ENCODE results near the gene PPIF.
A peak's percentile ranks its signal among the peaks of the same experiment; 100 is the strongest.

PPIF gene

DNA sequence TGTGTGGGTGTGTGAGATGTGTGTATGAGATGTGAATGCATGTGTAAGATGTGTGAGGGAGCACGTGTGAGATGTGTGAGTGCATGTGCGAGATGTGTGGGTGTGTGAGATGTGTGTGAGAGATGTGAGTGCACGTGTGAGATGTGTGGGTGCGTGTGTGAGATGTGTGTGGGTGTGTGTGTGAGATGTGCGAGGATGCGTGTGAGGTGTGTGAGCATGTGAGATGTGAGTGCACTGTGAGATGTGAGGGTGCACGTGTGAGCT is 31.0 kb downstream of the PPIF start:
- TF ChIP-seq, protein P1, sequence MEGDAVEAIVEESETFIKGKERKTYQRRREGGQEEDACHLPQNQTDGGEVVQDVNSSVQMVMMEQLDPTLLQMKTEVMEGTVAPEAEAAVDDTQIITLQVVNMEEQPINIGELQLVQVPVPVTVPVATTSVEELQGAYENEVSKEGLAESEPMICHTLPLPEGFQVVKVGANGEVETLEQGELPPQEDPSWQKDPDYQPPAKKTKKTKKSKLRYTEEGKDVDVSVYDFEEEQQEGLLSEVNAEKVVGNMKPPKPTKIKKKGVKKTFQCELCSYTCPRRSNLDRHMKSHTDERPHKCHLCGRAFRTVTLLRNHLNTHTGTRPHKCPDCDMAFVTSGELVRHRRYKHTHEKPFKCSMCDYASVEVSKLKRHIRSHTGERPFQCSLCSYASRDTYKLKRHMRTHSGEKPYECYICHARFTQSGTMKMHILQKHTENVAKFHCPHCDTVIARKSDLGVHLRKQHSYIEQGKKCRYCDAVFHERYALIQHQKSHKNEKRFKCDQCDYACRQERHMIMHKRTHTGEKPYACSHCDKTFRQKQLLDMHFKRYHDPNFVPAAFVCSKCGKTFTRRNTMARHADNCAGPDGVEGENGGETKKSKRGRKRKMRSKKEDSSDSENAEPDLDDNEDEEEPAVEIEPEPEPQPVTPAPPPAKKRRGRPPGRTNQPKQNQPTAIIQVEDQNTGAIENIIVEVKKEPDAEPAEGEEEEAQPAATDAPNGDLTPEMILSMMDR (conservative IDR thresholded peaks at IDR 0.05): no peak

GRCh38 chr10:79378647-79379511 is 31.6 kb downstream of the PPIF start:
- peak overlapping the region; percentile 85 for H3K27ac ChIP-seq
- TF ChIP-seq, protein P1 (conservative IDR thresholded peaks at IDR 0.05): no peak

More for the DNA sequence above, 31.0 kb downstream of the PPIF start:
- H3K27ac ChIP-seq: no peak overlapping the region; the same call in 1 of the 2 replicates

- TF ChIP-seq, protein P1 (conservative IDR thresholded peaks at IDR 0.05): no peak
- peak overlapping the region; percentile 85 for H3K27ac ChIP-seq
Measured at GRCh38 chr10:79379512-79380124, 32.3 kb downstream of the PPIF start.

DNA sequence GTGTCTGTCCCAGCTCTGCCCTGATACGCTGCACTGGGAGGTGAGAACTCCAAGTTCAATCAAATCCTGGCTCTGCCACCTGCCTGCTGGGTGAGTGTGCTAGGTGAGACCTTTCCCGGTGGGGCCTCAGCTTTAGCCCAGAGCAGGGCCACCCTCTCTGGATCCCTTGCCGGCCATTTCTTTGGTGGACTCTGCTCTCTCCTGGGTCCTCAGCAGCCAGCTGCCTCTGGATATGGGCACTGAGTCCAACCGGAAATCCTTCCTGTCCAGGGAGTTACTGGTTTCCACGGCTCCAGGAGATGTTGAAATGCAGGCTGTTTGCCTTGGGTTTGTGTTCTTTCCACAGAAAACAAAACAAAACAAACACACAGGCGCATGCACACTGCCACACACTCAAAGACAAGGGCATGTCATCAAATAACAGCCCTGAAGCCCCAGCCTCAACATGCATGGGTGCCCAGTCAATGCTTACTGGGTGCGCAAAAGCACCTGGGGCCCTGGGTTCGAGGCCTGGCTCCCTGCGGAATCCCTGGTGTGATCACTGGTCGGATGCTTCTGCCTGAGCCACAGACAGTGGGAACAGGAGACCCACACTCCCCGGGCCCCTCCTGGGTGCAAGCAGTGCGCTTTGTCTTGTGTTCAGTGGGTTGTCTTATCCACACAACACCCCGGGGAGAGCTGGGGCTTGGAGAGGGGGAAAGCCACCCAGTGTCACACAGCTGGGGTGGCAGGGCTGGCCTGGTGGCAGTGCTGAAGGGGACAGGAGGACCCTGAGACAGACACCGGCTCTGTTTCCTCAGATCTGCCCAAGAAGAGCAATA is 33.1 kb downstream of the PPIF start:
- H3K27ac ChIP-seq: peak overlapping the region; percentile 85
- TF ChIP-seq, protein P1 (conservative IDR thresholded peaks at IDR 0.05): no peak

DNA sequence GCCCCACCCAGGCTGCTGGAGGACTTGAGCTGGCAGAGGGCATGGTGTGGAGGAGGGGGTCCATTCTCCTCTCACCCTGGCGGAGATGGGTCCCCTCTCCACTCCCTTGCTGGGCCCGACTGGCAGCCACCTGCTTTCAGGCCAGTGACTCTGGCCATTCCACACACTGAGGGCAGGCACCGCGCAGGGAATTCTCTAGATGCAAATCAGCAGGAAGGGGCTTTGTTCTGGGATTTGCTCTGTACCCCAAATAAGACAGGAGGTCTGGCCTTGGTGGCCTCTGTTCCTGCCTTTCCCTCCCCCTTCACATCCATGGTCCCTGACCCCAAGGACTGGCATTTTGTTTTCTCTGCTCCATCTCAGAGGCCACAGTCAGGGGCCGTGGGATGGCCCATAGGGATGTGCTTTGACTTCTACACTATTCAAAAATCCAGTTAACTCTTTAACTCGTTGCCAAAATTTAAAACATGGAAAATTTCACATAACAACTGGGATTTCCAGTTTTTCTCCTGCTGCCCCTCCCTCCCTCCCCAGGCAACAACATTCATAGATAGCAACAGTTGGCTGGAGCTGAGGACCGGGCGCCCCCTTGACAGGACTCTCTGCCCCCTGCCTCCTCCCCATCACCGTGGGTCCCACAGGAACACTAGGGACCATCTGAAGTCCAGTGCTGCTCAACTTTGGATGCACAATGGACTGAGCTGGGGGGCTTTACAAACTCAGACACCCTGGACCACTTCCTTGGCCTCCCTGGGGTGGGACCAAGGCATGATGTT is 33.9 kb downstream of the PPIF start:
- TF ChIP-seq, protein P1 (conservative IDR thresholded peaks at IDR 0.05): no peak

GRCh38 chr10:79381804-79382221 is 34.5 kb downstream of the PPIF start:
- TF ChIP-seq, protein P1 (conservative IDR thresholded peaks at IDR 0.05): no peak
- no peak overlapping the region for H3K27ac ChIP-seq

More for the DNA sequence above, 33.9 kb downstream of the PPIF start:
- peak overlapping the region; percentile 85 for H3K27ac ChIP-seq
